ENCODE measurements around the gene PANK4. TPM values are rescaled to one million over a fixed set of nuclear protein-coding genes. Genes with fewer than 3 reads are reported as not detected.

The PANK4 gene
- total and polyA plus RNA-seq, 4 donors, result 5.5 to 28.2 (median 20.9) TPM

- DNase-seq (no peak), ATAC-seq (ENCODE audit: low FRiP score) (no peak)
- Histone ChIP-seq H3K27me3 (ENCODE audit: control insufficient read depth in 1 of 2, insufficient read depth in 2 of 2, low read length in 1 of 2) (no peaks in the 10 kb centered on the region), H3K36me3 (ENCODE audit: control insufficient read depth in 1 of 2, insufficient read depth in 2 of 2, low read length in 1 of 2) (no peaks in the 10 kb centered on the region), H3K9me3 (ENCODE audit: control insufficient read depth, low read length) (no peaks in the 10 kb centered on the region), H3K27ac (ENCODE audit: low read depth in 1 of 2, low read length in 2 of 2) (no peak overlapping the region), H3K4me3 (ENCODE audit: low read length in 2 of 2) (no peak overlapping the region), H3K4me1 (ENCODE audit: control insufficient read depth in 1 of 2, insufficient read depth in 2 of 2, low read length in 2 of 2) (no peaks in the 10 kb centered on the region)
- 64 to 67% methylated on average over 27 of the region's 27 CpGs for WGBS, 2 donors
- intact Hi-C loops (cut with DNase I), result no loop called here
Measured at GRCh38 chr1:2535455-2535854, 9.1 kb upstream of the PANK4 start.

- DNase-seq, result no peak
- H3K27me3 ChIP-seq (ENCODE audit: control insufficient read depth in 1 of 2, insufficient read depth in 2 of 2, low read length in 1 of 2), result no peaks in the 10 kb centered on the region
- H3K4me1 ChIP-seq (ENCODE audit: control insufficient read depth in 1 of 2, insufficient read depth in 2 of 2, low read length in 2 of 2), result no peaks in the 10 kb centered on the region
- ATAC-seq (ENCODE audit: low FRiP score), result no peak
- intact Hi-C loops (cut with DNase I), result no loop called here
- H3K27ac ChIP-seq (ENCODE audit: low read depth in 1 of 2, low read length in 2 of 2), result no peak overlapping the region
- H3K9me3 ChIP-seq (ENCODE audit: control insufficient read depth, low read length), result no peaks in the 10 kb centered on the region
- 64% methylated on average over 18 of the region's 18 CpGs for whole genome bisulfite sequencing, 2 donors
- H3K36me3 ChIP-seq (ENCODE audit: control insufficient read depth in 1 of 2, insufficient read depth in 2 of 2, low read length in 1 of 2), result no peaks in the 10 kb centered on the region
- H3K4me3 ChIP-seq (ENCODE audit: low read length in 2 of 2), result no peak overlapping the region
Measured at GRCh38 chr1:2534687-2535441, 8.5 kb upstream of the PANK4 start.

- WGBS, 2 donors, result 75 to 78% methylated on average over 7 of the region's 7 CpGs
- no peak for ATAC-seq (ENCODE audit: low FRiP score)
- intact Hi-C loops (cut with DNase I), result no loop called here
- Histone ChIP-seq H3K4me3 (ENCODE audit: low read length in 2 of 2) (no peak overlapping the region), H3K27me3 (ENCODE audit: control insufficient read depth in 1 of 2, insufficient read depth in 2 of 2, low read length in 1 of 2) (no peaks in the 10 kb centered on the region), H3K9me3 (ENCODE audit: control insufficient read depth, low read length) (no peaks in the 10 kb centered on the region), H3K27ac (ENCODE audit: low read depth in 1 of 2, low read length in 2 of 2) (no peak overlapping the region), H3K36me3 (ENCODE audit: control insufficient read depth in 1 of 2, insufficient read depth in 2 of 2, low read length in 1 of 2) (no peaks in the 10 kb centered on the region), H3K4me1 (ENCODE audit: control insufficient read depth in 1 of 2, insufficient read depth in 2 of 2, low read length in 2 of 2) (no peaks in the 10 kb centered on the region)
- DNase-seq, result no peak
Measured at GRCh38 chr1:2534315-2534686, 7.9 kb upstream of the PANK4 start.

- H3K27me3 ChIP-seq (ENCODE audit: control insufficient read depth in 1 of 2, insufficient read depth in 2 of 2, low read length in 1 of 2), result no peaks in the 10 kb centered on the region
- H3K27ac ChIP-seq (ENCODE audit: low read depth in 1 of 2, low read length in 2 of 2), result no peak overlapping the region
- WGBS, 2 donors, result 76 to 85% methylated on average over 11 of the region's 11 CpGs
- intact Hi-C loops (cut with DNase I), result no loop called here
- ATAC-seq (ENCODE audit: low FRiP score) (no peak), DNase-seq (no peak)
- no peaks in the 10 kb centered on the region for H3K9me3 ChIP-seq (ENCODE audit: control insufficient read depth, low read length)
- H3K36me3 ChIP-seq (ENCODE audit: control insufficient read depth in 1 of 2, insufficient read depth in 2 of 2, low read length in 1 of 2), result no peaks in the 10 kb centered on the region
- H3K4me3 ChIP-seq (ENCODE audit: low read length in 2 of 2), result no peak overlapping the region
- no peaks in the 10 kb centered on the region for H3K4me1 ChIP-seq (ENCODE audit: control insufficient read depth in 1 of 2, insufficient read depth in 2 of 2, low read length in 2 of 2)
Measured at GRCh38 chr1:2533365-2533764, 7.0 kb upstream of the PANK4 start.

GRCh38 chr1:2532485-2533160 is 6.2 kb upstream of the PANK4 start:
- Histone ChIP-seq H3K4me3 (ENCODE audit: low read length in 2 of 2) (no peak overlapping the region), H3K36me3 (ENCODE audit: control insufficient read depth in 1 of 2, insufficient read depth in 2 of 2, low read length in 1 of 2) (no peaks in the 10 kb centered on the region), H3K4me1 (ENCODE audit: control insufficient read depth in 1 of 2, insufficient read depth in 2 of 2, low read length in 2 of 2) (no peaks in the 10 kb centered on the region), H3K27ac (ENCODE audit: low read depth in 1 of 2, low read length in 2 of 2) (no peak overlapping the region), H3K27me3 (ENCODE audit: control insufficient read depth in 1 of 2, insufficient read depth in 2 of 2, low read length in 1 of 2) (no peaks in the 10 kb centered on the region), H3K9me3 (ENCODE audit: control insufficient read depth, low read length) (no peaks in the 10 kb centered on the region)
- intact Hi-C loops (cut with DNase I), result no loop called here
- WGBS, 2 donors, result 14 to 20% methylated on average over 19 to 23 of the region's 23 CpGs
- DNase-seq, result no peak
- no peak for ATAC-seq (ENCODE audit: low FRiP score)

- DNase-seq, result no peak
- ATAC-seq (ENCODE audit: low FRiP score), result no peak
- 3 to 6% methylated on average over 21 to 30 of the region's 30 CpGs for WGBS, 2 donors
- intact Hi-C loops (cut with DNase I), result no loop called here
- no peaks in the 10 kb centered on the region for H3K9me3 ChIP-seq (ENCODE audit: control insufficient read depth, low read length)
- no peak overlapping the region for H3K4me3 ChIP-seq (ENCODE audit: low read length in 2 of 2)
- no peaks in the 10 kb centered on the region for H3K27me3 ChIP-seq (ENCODE audit: control insufficient read depth in 1 of 2, insufficient read depth in 2 of 2, low read length in 1 of 2)
- H3K36me3 ChIP-seq (ENCODE audit: control insufficient read depth in 1 of 2, insufficient read depth in 2 of 2, low read length in 1 of 2), result no peaks in the 10 kb centered on the region
- no peaks in the 10 kb centered on the region for H3K4me1 ChIP-seq (ENCODE audit: control insufficient read depth in 1 of 2, insufficient read depth in 2 of 2, low read length in 2 of 2)
- H3K27ac ChIP-seq (ENCODE audit: low read depth in 1 of 2, low read length in 2 of 2), result no peak overlapping the region
Measured at GRCh38 chr1:2530513-2531361, 4.3 kb upstream of the PANK4 start.

GRCh38 chr1:2529784-2530512 is 3.6 kb upstream of the PANK4 start, which contains the start of gene HES5:
Gene HES5, minus strand, starts transcription at chr1:2530263. Its CDS starts 99 bp downstream, at chr1:2530164.
- no peaks in the 10 kb centered on the region for H3K36me3 ChIP-seq (ENCODE audit: control insufficient read depth in 1 of 2, insufficient read depth in 2 of 2, low read length in 1 of 2)
- H3K27ac ChIP-seq (ENCODE audit: low read depth in 1 of 2, low read length in 2 of 2), result peak within 1 kb of the TSS in 1 of 2 donors; percentile 43
- ATAC-seq (ENCODE audit: low FRiP score) (no peak), DNase-seq (no peak)
- 1% methylated on average over 61 to 91 of the region's 91 CpGs for WGBS, 2 donors
- H3K4me1 ChIP-seq (ENCODE audit: control insufficient read depth in 1 of 2, insufficient read depth in 2 of 2, low read length in 2 of 2), result no peaks in the 10 kb centered on the region
- intact Hi-C loops (cut with DNase I), result loop anchor here (5.0 to 10.0 kb wide), 3 partner anchors 55 to 338 kb away; partner anchors contain the start of genes FAAP20 (in 1 of the 2), PEX10 (in 1 of the 2) and PRXL2B (in 1 of the 2)
- no peaks in the 10 kb centered on the region for H3K27me3 ChIP-seq (ENCODE audit: control insufficient read depth in 1 of 2, insufficient read depth in 2 of 2, low read length in 1 of 2)
- no peaks in the 10 kb centered on the region for H3K9me3 ChIP-seq (ENCODE audit: control insufficient read depth, low read length)
- no peak within 1 kb of the TSS for H3K4me3 ChIP-seq (ENCODE audit: low read length in 2 of 2)
